ENCODE data around the gene CLDN8.

The CLDN8 gene

GRCh38 chr21:30216041-30216723 lies at the start of gene CLDN8:
TSS of gene CLDN8 (minus strand) at chr21:30216097. CDS start at chr21:30215925, 172 bp downstream.
- H3K4me1 Mint-ChIP-seq (ENCODE audit: low read depth), result no peaks in the 10 kb centered on the region
- intact Hi-C loops (cut with micrococcal nuclease), result no loop called here
- H3K27ac Mint-ChIP-seq, result no peak within 1 kb of the TSS
- no peaks in the 10 kb centered on the region for H3K36me3 Mint-ChIP-seq (ENCODE audit: low read depth)
- no peaks in the 10 kb centered on the region for H3K27me3 Mint-ChIP-seq
- no peaks in the 10 kb centered on the region for H3K9me3 Mint-ChIP-seq
- H3K4me3 Mint-ChIP-seq, result no peak within 1 kb of the TSS

- H3K4me3 Mint-ChIP-seq, result no peak overlapping the region
- intact Hi-C loops (cut with micrococcal nuclease), result no loop called here
- H3K36me3 Mint-ChIP-seq (ENCODE audit: low read depth), result no peaks in the 10 kb centered on the region
- no peaks in the 10 kb centered on the region for H3K27me3 Mint-ChIP-seq
- no peak overlapping the region for H3K27ac Mint-ChIP-seq
- H3K4me1 Mint-ChIP-seq (ENCODE audit: low read depth), result no peaks in the 10 kb centered on the region
- H3K9me3 Mint-ChIP-seq, result peaks cover 10% of the 10 kb centered on the region
Observed at GRCh38 chr21:30257773-30258172, 41.9 kb upstream of the CLDN8 start.

- no peaks in the 10 kb centered on the region for H3K27me3 Mint-ChIP-seq
- no peak overlapping the region for H3K4me3 Mint-ChIP-seq
- no peaks in the 10 kb centered on the region for H3K36me3 Mint-ChIP-seq (ENCODE audit: low read depth)
- H3K9me3 Mint-ChIP-seq, result peaks cover 10% of the 10 kb centered on the region
- intact Hi-C loops (cut with micrococcal nuclease), result no loop called here
- no peaks in the 10 kb centered on the region for H3K4me1 Mint-ChIP-seq (ENCODE audit: low read depth)
- H3K27ac Mint-ChIP-seq, result no peak overlapping the region
Observed at GRCh38 chr21:30256100-30256499, 40.2 kb upstream of the CLDN8 start.

- no peak overlapping the region for H3K27ac Mint-ChIP-seq
- no peaks in the 10 kb centered on the region for H3K27me3 Mint-ChIP-seq
- peaks cover 10% of the 10 kb centered on the region for H3K9me3 Mint-ChIP-seq
- intact Hi-C loops (cut with micrococcal nuclease), result no loop called here
- no peaks in the 10 kb centered on the region for H3K4me1 Mint-ChIP-seq (ENCODE audit: low read depth)
- H3K4me3 Mint-ChIP-seq, result no peak overlapping the region
- H3K36me3 Mint-ChIP-seq (ENCODE audit: low read depth), result no peaks in the 10 kb centered on the region
Observed at GRCh38 chr21:30255679-30256078, 39.8 kb upstream of the CLDN8 start.

- H3K4me3 Mint-ChIP-seq, result no peak overlapping the region
- intact Hi-C loops (cut with micrococcal nuclease), result no loop called here
Observed at GRCh38 chr21:30251781-30252180, 35.9 kb upstream of the CLDN8 start.

GRCh38 chr21:30249936-30250335 lies 34.0 kb upstream of the CLDN8 start:
- no peak overlapping the region for H3K4me3 Mint-ChIP-seq
- intact Hi-C loops (cut with micrococcal nuclease), result no loop called here
- H3K9me3 Mint-ChIP-seq, result peaks cover 10% of the 10 kb centered on the region
- H3K36me3 Mint-ChIP-seq (ENCODE audit: low read depth), result no peaks in the 10 kb centered on the region
- no peak overlapping the region for H3K27ac Mint-ChIP-seq
- H3K4me1 Mint-ChIP-seq (ENCODE audit: low read depth), result no peaks in the 10 kb centered on the region
- H3K27me3 Mint-ChIP-seq, result no peaks in the 10 kb centered on the region

More at GRCh38 chr21:30251781-30252180, 35.9 kb upstream of the CLDN8 start:
- no peak overlapping the region for H3K27ac Mint-ChIP-seq
- no peaks in the 10 kb centered on the region for H3K27me3 Mint-ChIP-seq
- H3K9me3 Mint-ChIP-seq, result peaks cover 10% of the 10 kb centered on the region
- H3K36me3 Mint-ChIP-seq (ENCODE audit: low read depth), result no peaks in the 10 kb centered on the region
- H3K4me1 Mint-ChIP-seq (ENCODE audit: low read depth), result no peaks in the 10 kb centered on the region

- H3K27ac Mint-ChIP-seq, result no peak overlapping the region
- H3K27me3 Mint-ChIP-seq, result no peaks in the 10 kb centered on the region
- intact Hi-C loops (cut with micrococcal nuclease), result no loop called here
- H3K4me1 Mint-ChIP-seq (ENCODE audit: low read depth), result no peaks in the 10 kb centered on the region
- H3K36me3 Mint-ChIP-seq (ENCODE audit: low read depth), result no peaks in the 10 kb centered on the region
- H3K9me3 Mint-ChIP-seq, result peaks cover 9% of the 10 kb centered on the region
- H3K4me3 Mint-ChIP-seq, result no peak overlapping the region
Observed at GRCh38 chr21:30248844-30249243, 32.9 kb upstream of the CLDN8 start.

- Mint-ChIP-seq H3K4me3 (no peak overlapping the region), H3K27me3 (no peaks in the 10 kb centered on the region), H3K9me3 (no peaks in the 10 kb centered on the region), H3K36me3 (ENCODE audit: low read depth) (no peaks in the 10 kb centered on the region), H3K27ac (no peak overlapping the region), H3K4me1 (ENCODE audit: low read depth) (no peaks in the 10 kb centered on the region)
- intact Hi-C loops (cut with micrococcal nuclease), result no loop called here
Observed at GRCh38 chr21:30245061-30245460, 29.2 kb upstream of the CLDN8 start.

GRCh38 chr21:30243691-30244090 lies 27.8 kb upstream of the CLDN8 start:
- Mint-ChIP-seq H3K27ac (no peak overlapping the region), H3K36me3 (ENCODE audit: low read depth) (no peaks in the 10 kb centered on the region), H3K4me1 (ENCODE audit: low read depth) (no peaks in the 10 kb centered on the region), H3K27me3 (no peaks in the 10 kb centered on the region), H3K4me3 (no peak overlapping the region), H3K9me3 (no peaks in the 10 kb centered on the region)
- intact Hi-C loops (cut with micrococcal nuclease), result no loop called here

GRCh38 chr21:30240661-30241060 lies 24.8 kb upstream of the CLDN8 start:
- no peaks in the 10 kb centered on the region for H3K27me3 Mint-ChIP-seq
- no peaks in the 10 kb centered on the region for H3K36me3 Mint-ChIP-seq (ENCODE audit: low read depth)
- H3K9me3 Mint-ChIP-seq, result no peaks in the 10 kb centered on the region
- intact Hi-C loops (cut with micrococcal nuclease), result no loop called here
- no peaks in the 10 kb centered on the region for H3K4me1 Mint-ChIP-seq (ENCODE audit: low read depth)
- no peak overlapping the region for H3K4me3 Mint-ChIP-seq
- H3K27ac Mint-ChIP-seq, result no peak overlapping the region

- Mint-ChIP-seq H3K4me1 (ENCODE audit: low read depth) (no peaks in the 10 kb centered on the region), H3K27me3 (no peaks in the 10 kb centered on the region), H3K27ac (no peak overlapping the region), H3K9me3 (no peaks in the 10 kb centered on the region), H3K4me3 (no peak overlapping the region), H3K36me3 (ENCODE audit: low read depth) (no peaks in the 10 kb centered on the region)
- intact Hi-C loops (cut with micrococcal nuclease), result no loop called here
Observed at GRCh38 chr21:30238168-30238567, 22.3 kb upstream of the CLDN8 start.

- Mint-ChIP-seq H3K9me3 (no peaks in the 10 kb centered on the region), H3K27me3 (no peaks in the 10 kb centered on the region), H3K36me3 (ENCODE audit: low read depth) (no peaks in the 10 kb centered on the region), H3K4me3 (no peak overlapping the region), H3K27ac (no peak overlapping the region), H3K4me1 (ENCODE audit: low read depth) (no peaks in the 10 kb centered on the region)
- intact Hi-C loops (cut with micrococcal nuclease), result no loop called here
Observed at GRCh38 chr21:30234643-30235042, 18.7 kb upstream of the CLDN8 start.

- H3K4me3 Mint-ChIP-seq, result no peak overlapping the region
- no peaks in the 10 kb centered on the region for H3K36me3 Mint-ChIP-seq (ENCODE audit: low read depth)
- no peaks in the 10 kb centered on the region for H3K27me3 Mint-ChIP-seq
- no peaks in the 10 kb centered on the region for H3K9me3 Mint-ChIP-seq
- H3K27ac Mint-ChIP-seq, result no peak overlapping the region
- no peaks in the 10 kb centered on the region for H3K4me1 Mint-ChIP-seq (ENCODE audit: low read depth)
- intact Hi-C loops (cut with micrococcal nuclease), result no loop called here
Observed at GRCh38 chr21:30234050-30234449, 18.2 kb upstream of the CLDN8 start.

GRCh38 chr21:30233228-30234020 lies 17.5 kb upstream of the CLDN8 start:
- no peak overlapping the region for H3K27ac Mint-ChIP-seq
- no peaks in the 10 kb centered on the region for H3K27me3 Mint-ChIP-seq
- no peak overlapping the region for H3K4me3 Mint-ChIP-seq
- no peaks in the 10 kb centered on the region for H3K9me3 Mint-ChIP-seq
- intact Hi-C loops (cut with micrococcal nuclease), result no loop called here
- no peaks in the 10 kb centered on the region for H3K4me1 Mint-ChIP-seq (ENCODE audit: low read depth)
- no peaks in the 10 kb centered on the region for H3K36me3 Mint-ChIP-seq (ENCODE audit: low read depth)
